ENCODE data around the gene BDKRB2. TPM values are rescaled to one million over a fixed set of nuclear protein-coding genes. Genes with fewer than 3 reads are reported as not detected.

The BDKRB2 gene
- total and polyA plus RNA-seq, 2 of the 8 experiments (the other 6 are each of a cell fraction or from before 2014, with no cell fraction given) = 0.13 to 0.21 TPM

DNA sequence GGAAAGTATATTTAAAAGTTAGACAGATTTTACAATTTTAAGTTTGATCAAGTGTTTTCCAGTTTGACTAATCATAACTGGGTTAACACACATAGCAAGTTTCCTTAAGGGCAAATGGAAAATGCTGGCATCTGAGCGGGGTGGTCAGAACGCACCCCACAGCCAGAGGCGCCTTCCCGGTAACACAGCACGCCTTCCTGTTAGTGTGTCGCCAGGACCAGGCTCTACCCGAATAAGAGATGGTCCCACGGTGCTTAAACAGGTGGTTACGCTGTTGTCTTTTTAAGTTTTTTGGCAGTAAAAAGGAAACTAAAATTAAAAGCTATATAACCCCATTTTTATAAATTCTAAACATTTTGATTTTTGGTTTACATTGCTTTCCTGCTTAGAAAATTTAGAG lies 79.4 kb downstream of the BDKRB2 start:
- Histone ChIP-seq H2BK120ac (replicated peaks; ENCODE audit: low read depth, low read length) (no peak overlapping the region), H3K23ac (ENCODE audit: insufficient read length) (no peak overlapping the region), H2BK15ac (ENCODE audit: low read length) (no peak overlapping the region), H3K4me2 (ENCODE audit: insufficient read depth in 1 of 2, low read depth in 2 of 2, low read length in 2 of 2) (no peak overlapping the region), H3K79me2 (ENCODE audit: control insufficient read depth in 1 of 2, insufficient read depth in 2 of 2, low read length in 2 of 2) (no peaks in the 10 kb centered on the region), H3K79me1 (ENCODE audit: low read depth, low read length) (no peaks in the 10 kb centered on the region), H3K4me3 (ENCODE audit: extremely low read depth in 1 of 4, insufficient read depth in 2 of 4, low read depth in 3 of 4, low read length in 4 of 4) (no peak overlapping the region), H3K9me3 (ENCODE audit: insufficient read depth in 2 of 2, low read depth in 1 of 2, low read length in 1 of 2) (no peaks in the 10 kb centered on the region), H4K20me1 (replicated peaks in 1 of 2; ENCODE audit: control insufficient read depth in 1 of 2, insufficient read depth in 2 of 2, low read length in 2 of 2) (no peaks in the 10 kb centered on the region), H3K4ac (replicated peaks; ENCODE audit: insufficient read length, low read depth, low read length) (no peak overlapping the region), H3K18ac (ENCODE audit: extremely low read depth, low read length) (no peak overlapping the region), H3K9ac (replicated peaks in 1 of 4; ENCODE audit: extremely low read depth in 1 of 4, low read depth in 3 of 4, low read length in 3 of 4) (no peak overlapping the region), H3K14ac (ENCODE audit: insufficient read length) (no peak overlapping the region), H3K27ac (ENCODE audit: low read depth, low read length) (no peak overlapping the region), H3K23me2 (ENCODE audit: low read depth, low read length) (no peaks in the 10 kb centered on the region; the same call in 1 of the 2 replicates), H3K4me1 (replicated peaks in 1 of 4; ENCODE audit: control insufficient read depth in 3 of 4, insufficient read depth in 4 of 4, low read length in 3 of 4) (no peaks in the 10 kb centered on the region), H2AK5ac (ENCODE audit: low read depth, low read length) (no peak overlapping the region), H3K56ac (replicated peaks; ENCODE audit: insufficient read length, low read depth, low read length) (no peak overlapping the region), H4K5ac (ENCODE audit: insufficient read length, low read depth, low read length) (no peak overlapping the region), H4K8ac (ENCODE audit: extremely low read depth, insufficient read depth, low read length) (no peak overlapping the region), H2BK12ac (ENCODE audit: low read depth, low read length) (no peak overlapping the region), H2BK20ac (ENCODE audit: low read length) (no peak overlapping the region), H4K91ac (replicated peaks; ENCODE audit: insufficient read length, low read length) (no peak overlapping the region), H3K36me3 (ENCODE audit: control insufficient read depth in 2 of 4, insufficient read depth in 4 of 4, low read length in 3 of 4) (peaks cover 0 to 5% (median 0%) of the 10 kb centered on the region in 4 experiments; a peak in 2 of 8 replicates), H3K27me3 (replicated peaks in 1 of 4; ENCODE audit: control insufficient read depth in 3 of 4, extremely low read depth in 1 of 4, insufficient read depth in 3 of 4, low read length in 3 of 4) (no peaks in the 10 kb centered on the region), H2AFZ (ENCODE audit: low read length) (no peak overlapping the region), H2BK5ac (ENCODE audit: low read depth, low read length) (no peak overlapping the region)
- DNase-seq (ENCODE audit: low read depth in 1 of 2, low spot score in 2 of 2) = no peak
- POLR2A ChIA-PET (ENCODE audit: partially characterized antibody) = no interaction called here
- no peak for FAIRE-seq
- 93% methylated on average over 9 of the region's 9 CpGs; no CpG with 5 or more reads in 1 of the 2 experiments for WGBS, 2 experiments (ENCODE audit: extremely low coverage in 1 of 2, insufficient coverage in 1 of 2, insufficient read length in 1 of 2, insufficient replicate concordance in 2 of 2, low coverage in 1 of 2, low lambda C conversion rate in 2 of 2, missing lambda C conversion rate in 1 of 2)
- CTCF ChIA-PET (ENCODE audit: partially characterized antibody) = interaction anchor here (1.1 to 3.2 kb wide), 2 partner anchors 8 to 183 kb away, joined by 6 to 18 read pairs; no protein-coding TSS in a partner anchor
- TF ChIP-seq RBBP5 (IDR thresholded peaks at IDR 0.05; ENCODE audit: borderline replicate concordance, low read depth, low read length) = no peak
- no peak for TF ChIP-seq CHD1 (IDR thresholded peaks at IDR 0.05; ENCODE audit: low read depth, low read length)

Data from H1 (cell line).